ENCODE measurements around the gene GADL1.

DNA sequence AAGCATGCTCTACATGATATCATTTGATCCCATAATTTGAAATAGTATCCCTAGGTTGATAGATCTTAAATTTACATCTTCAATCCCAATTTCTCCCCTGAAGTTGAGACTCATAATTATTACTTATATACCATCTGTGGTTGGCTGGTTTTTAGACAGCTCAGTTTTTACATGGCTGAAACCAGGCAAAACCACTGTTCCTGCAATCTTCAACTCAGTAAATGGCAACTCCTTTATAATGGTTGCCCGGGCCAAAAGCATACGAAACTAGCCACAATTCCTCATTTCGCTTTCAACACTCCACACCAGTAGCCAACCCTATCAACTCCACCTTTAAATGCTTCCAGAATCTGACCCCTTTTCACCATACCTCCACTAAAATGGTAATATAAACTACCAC, 169.6 kb downstream of the GADL1 start:
- TF ChIP-seq CTCF (IDR thresholded peaks at IDR 0.05) (no peak), POLR2A (IDR thresholded peaks at IDR 0.05) (no peak), EP300 (IDR thresholded peaks at IDR 0.05) (no peak)
